Large intestine (tissue), 3 donors: Measurements from ENCODE around the gene CD151. TPM values are rescaled to one million over a fixed set of nuclear protein-coding genes. Genes with fewer than 3 reads are reported as not detected.

Experiments
- DNase-seq, 2 donors: peaks; one replicate each; pipeline versions ENCODE4 v3.0.0 to v3.0.0-alpha.2; 2013
- H3K27ac ChIP-seq: one replicate; pipeline ENCODE4 v1.5.1; 2013; ENCODE audit warnings: low read length
- H3K27me3 ChIP-seq: 2 replicates; pipeline ENCODE4 v1.6.1; 2013; ENCODE audit warnings: low read length; ENCODE audit not compliant: control insufficient read depth, insufficient read depth
- H3K36me3 ChIP-seq: 2 replicates; pipeline ENCODE4 v1.6.1; 2013; ENCODE audit warnings: low read length; ENCODE audit not compliant: control insufficient read depth, insufficient read depth
- H3K4me1 ChIP-seq: one replicate; pipeline ENCODE4 v1.6.1; 2013; ENCODE audit warnings: low read length; ENCODE audit not compliant: control insufficient read depth, insufficient read depth
- H3K4me3 ChIP-seq: one replicate; pipeline ENCODE4 v1.5.1; 2013; ENCODE audit warnings: low read length
- H3K9me3 ChIP-seq: one replicate; pipeline ENCODE4 v1.6.1; 2013; ENCODE audit warnings: mild to moderate bottlenecking, low read depth, low read length, moderate library complexity; ENCODE audit not compliant: control insufficient read depth
- WGBS: methylation state at CpG from one replicate; pipeline ENCODE4 v1.1.5; 2013; ENCODE audit warnings: low lambda C conversion rate; ENCODE audit not compliant: insufficient coverage; 5-methylcytosine and 5-hydroxymethylcytosine counted together
- polyA plus RNA-seq: library from polyadenylated mRNA; unstranded; fragments of 120-200 nt; gene quantifications from one replicate; pipeline ENCODE4 v1.2.1, GENCODE V29; 2013

Gene CD151
- polyA plus RNA-seq, 1 donor, result 317 TPM

- peaks cover 7% of the 10 kb centered on the region for H3K36me3 ChIP-seq
- no peaks in the 10 kb centered on the region for H3K9me3 ChIP-seq
- peaks cover 55% of the 10 kb centered on the region for H3K27me3 ChIP-seq
- peak overlapping the region; percentile 45 for H3K4me3 ChIP-seq
- H3K27ac ChIP-seq, result no peak overlapping the region
- peaks cover 70% of the 10 kb centered on the region for H3K4me1 ChIP-seq
- no CpG with 5 or more reads among the region's 39 CpGs for WGBS
- no peak for DNase-seq
Observed at GRCh38 chr11:829847-830294, 2.9 kb upstream of the CD151 start.

- Histone ChIP-seq H3K27me3 (peaks cover 54% of the 10 kb centered on the region), H3K27ac (no peak overlapping the region)
- peak; percentile 79 to 86 for DNase-seq
Observed at GRCh38 chr11:830295-831117, 2.2 kb upstream of the CD151 start.

GRCh38 chr11:831118-831864 lies 1.5 kb upstream of the CD151 start:
- peaks cover 49% of the 10 kb centered on the region for H3K27me3 ChIP-seq
- H3K27ac ChIP-seq, result no peak overlapping the region
- peaks cover 9% of the 10 kb centered on the region for H3K36me3 ChIP-seq
- no peaks in the 10 kb centered on the region for H3K9me3 ChIP-seq
- DNase-seq, result no peak
- no CpG with 5 or more reads among the region's 31 CpGs for WGBS
- no peak overlapping the region for H3K4me3 ChIP-seq
- peaks cover 65% of the 10 kb centered on the region for H3K4me1 ChIP-seq

More at GRCh38 chr11:830295-831117, 2.2 kb upstream of the CD151 start:
- peak overlapping the region; percentile 45 for H3K4me3 ChIP-seq
- H3K9me3 ChIP-seq, result no peaks in the 10 kb centered on the region
- WGBS, result no CpG with 5 or more reads among the region's 78 CpGs
- H3K36me3 ChIP-seq, result peaks cover 3% of the 10 kb centered on the region
- H3K4me1 ChIP-seq, result peaks cover 68% of the 10 kb centered on the region

- WGBS, result no CpG with 5 or more reads among the region's 23 CpGs
- H3K4me3 ChIP-seq, result peak overlapping the region; percentile 52
- peaks cover 17% of the 10 kb centered on the region for H3K36me3 ChIP-seq
- no peak for DNase-seq
- peaks cover 69% of the 10 kb centered on the region for H3K4me1 ChIP-seq
- peak overlapping the region; percentile 39 for H3K27ac ChIP-seq
- no peaks in the 10 kb centered on the region for H3K9me3 ChIP-seq
- peaks cover 45% of the 10 kb centered on the region for H3K27me3 ChIP-seq
Observed at GRCh38 chr11:831961-832528, 707 bp upstream of the CD151 start.

- H3K27ac ChIP-seq, result peak overlapping the region; percentile 89
- peaks cover 69% of the 10 kb centered on the region for H3K4me1 ChIP-seq
- H3K4me3 ChIP-seq, result peak overlapping the region; percentile 85
- H3K27me3 ChIP-seq, result peaks cover 41% of the 10 kb centered on the region
- H3K9me3 ChIP-seq, result no peaks in the 10 kb centered on the region
- WGBS, result no CpG with 5 or more reads among the region's 55 CpGs
- peak; percentile 70 to 89 for DNase-seq
- H3K36me3 ChIP-seq, result peaks cover 28% of the 10 kb centered on the region
Observed at GRCh38 chr11:833114-833791, 501 bp downstream of the CD151 start.

- Histone ChIP-seq H3K4me1 (peaks cover 69% of the 10 kb centered on the region), H3K9me3 (no peaks in the 10 kb centered on the region), H3K27me3 (peaks cover 34% of the 10 kb centered on the region), H3K36me3 (peaks cover 33% of the 10 kb centered on the region), H3K27ac (peak overlapping the region; percentile 89), H3K4me3 (peak overlapping the region; percentile 85)
- no CpG with 5 or more reads among the region's 9 CpGs for WGBS
- DNase-seq, result peak; percentile 79 to 87
Observed at GRCh38 chr11:833849-834311, 1.1 kb downstream of the CD151 start.

- WGBS, result no CpG with 5 or more reads among the region's 31 CpGs
Observed at GRCh38 chr11:834371-835316, 1.9 kb downstream of the CD151 start.

GRCh38 chr11:836274-836673 lies 3.5 kb downstream of the CD151 start:
- Histone ChIP-seq H3K9me3 (no peaks in the 10 kb centered on the region), H3K36me3 (peaks cover 56% of the 10 kb centered on the region), H3K4me3 (no peak overlapping the region), H3K4me1 (peaks cover 61% of the 10 kb centered on the region), H3K27ac (no peak overlapping the region), H3K27me3 (peaks cover 10% of the 10 kb centered on the region)
- DNase-seq, result no peak
- WGBS, result no CpG with 5 or more reads among the region's 14 CpGs

More at GRCh38 chr11:834371-835316, 1.9 kb downstream of the CD151 start:
- Histone ChIP-seq H3K27me3 (peaks cover 27% of the 10 kb centered on the region), H3K27ac (peak overlapping the region; percentile 89), H3K9me3 (no peaks in the 10 kb centered on the region), H3K36me3 (peaks cover 41% of the 10 kb centered on the region), H3K4me3 (peak overlapping the region; percentile 85), H3K4me1 (peaks cover 69% of the 10 kb centered on the region)
- peak; percentile 79 to 87 for DNase-seq

- DNase-seq, result no peak
- H3K27ac ChIP-seq, result no peak overlapping the region
- no peaks in the 10 kb centered on the region for H3K9me3 ChIP-seq
- H3K36me3 ChIP-seq, result peaks cover 56% of the 10 kb centered on the region
- no CpG with 5 or more reads among the region's 9 CpGs for WGBS
- H3K4me1 ChIP-seq, result peaks cover 60% of the 10 kb centered on the region
- peaks cover 6% of the 10 kb centered on the region for H3K27me3 ChIP-seq
- H3K4me3 ChIP-seq, result no peak overlapping the region
Observed at GRCh38 chr11:836700-837099, 3.9 kb downstream of the CD151 start.
